NB4 (cell line): ENCODE results near the gene TIAL1.

Experiments used
- CTCF ChIP-seq: IDR thresholded peaks from one replicate; pipeline ENCODE4 v1.5.1; 2012; ENCODE audit warnings: low read depth, low read length
- MAX ChIP-seq: IDR thresholded peaks from 2 replicates; pipeline ENCODE4 v1.6.1; 2011; ENCODE audit warnings: low read depth, low read length
- POLR2A ChIP-seq: IDR thresholded peaks from 2 replicates; pipeline ENCODE4 v1.6.1; 2011; ENCODE audit warnings: mild to moderate bottlenecking; ENCODE audit not compliant: insufficient read length; ENCODE audit errors: extremely low read depth

GRCh38 chr10:119542988-119543813 is 53.6 kb downstream of the TIAL1 start:
- TF ChIP-seq CTCF = peak; percentile 73
- peak; percentile 40 for TF ChIP-seq POLR2A
- TF ChIP-seq MAX = peak; percentile 91
